IPS DF 4.7 (cell line): ENCODE data around the gene TXNIP.
"Not testable (repeated sequence)": the region's sequence is repeated elsewhere in the genome, so short reads cannot be mapped to it uniquely, and the experiment has no call there.

Source experiments
- DNase-seq: peaks from one replicate; pipeline ENCODE4 v3.0.0-alpha.2; 2013; ENCODE audit warnings: low spot score; ENCODE audit errors: extremely low read depth

TXNIP gene

DNA sequence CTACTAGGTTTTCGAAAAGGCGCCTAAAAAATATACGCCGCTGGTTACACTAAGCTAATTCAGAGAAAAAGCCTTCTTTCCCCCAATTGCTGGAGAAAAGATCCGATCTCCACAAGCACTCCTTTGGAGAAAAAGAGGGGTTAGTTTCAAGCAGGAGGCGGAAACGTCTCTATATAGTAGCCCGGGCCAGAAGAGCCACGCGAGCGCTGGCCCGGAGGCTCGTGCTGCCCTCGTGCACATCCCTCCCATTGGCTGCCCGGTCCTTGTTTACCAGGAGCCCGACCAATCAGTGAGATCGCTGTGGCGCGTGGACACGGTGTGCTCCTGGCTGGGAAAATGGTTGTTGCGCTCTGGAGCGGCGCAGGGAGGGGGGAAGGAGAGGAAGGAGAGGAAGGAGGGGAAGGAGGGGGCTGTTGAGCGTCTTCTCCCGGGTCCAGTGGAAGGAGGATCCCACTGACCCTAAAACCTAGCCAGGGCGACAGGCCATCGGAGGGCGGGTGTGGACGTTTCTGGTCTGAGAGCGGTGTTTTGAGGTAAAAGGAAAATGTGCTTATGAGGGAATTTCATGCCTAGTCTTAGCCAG is at the start of gene TXNIP:
Gene TXNIP (minus strand): TSS at position 147 of the 583 bp plus-strand sequence. CDS start 313 bp downstream, outside the sequence.
- peak; percentile 90 for DNase-seq

- DNase-seq, result no peak
Measured at GRCh38 chr1:146039844-146040194, 43.4 kb upstream of the TXNIP start.

DNA sequence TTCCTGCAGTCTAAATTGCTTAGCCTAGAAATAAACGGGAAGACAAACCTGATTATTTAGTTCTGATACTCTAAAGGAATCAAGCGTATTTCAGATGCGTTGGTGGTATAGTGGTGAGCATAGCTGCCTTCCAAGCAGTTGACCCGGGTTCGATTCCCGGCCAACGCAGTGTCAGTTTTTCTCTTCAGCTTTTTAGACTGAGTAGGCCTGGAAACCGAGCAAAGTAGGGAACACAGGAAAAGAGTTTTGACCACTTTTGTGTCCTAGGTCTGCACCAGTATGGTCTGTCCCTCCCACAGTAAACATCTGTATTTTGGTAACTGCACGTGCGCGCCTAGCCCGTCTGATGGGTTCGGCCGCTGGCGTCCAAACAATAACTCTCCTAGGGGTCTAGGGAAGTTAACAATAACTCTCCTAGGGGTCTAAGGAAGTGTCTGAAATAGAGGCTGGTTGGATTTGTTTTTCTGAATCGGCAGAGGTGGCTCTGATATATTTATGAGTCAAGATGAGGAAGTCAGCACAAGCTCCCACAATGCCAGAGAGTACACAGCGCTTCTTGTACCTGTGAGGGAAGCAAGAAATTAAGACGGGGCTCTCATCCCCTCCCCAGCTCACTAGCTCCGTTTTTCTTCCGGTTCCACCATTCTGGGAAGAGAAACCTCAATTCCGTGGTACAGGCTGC is 40.7 kb upstream of the TXNIP start:
- DNase-seq, result no peak

DNA sequence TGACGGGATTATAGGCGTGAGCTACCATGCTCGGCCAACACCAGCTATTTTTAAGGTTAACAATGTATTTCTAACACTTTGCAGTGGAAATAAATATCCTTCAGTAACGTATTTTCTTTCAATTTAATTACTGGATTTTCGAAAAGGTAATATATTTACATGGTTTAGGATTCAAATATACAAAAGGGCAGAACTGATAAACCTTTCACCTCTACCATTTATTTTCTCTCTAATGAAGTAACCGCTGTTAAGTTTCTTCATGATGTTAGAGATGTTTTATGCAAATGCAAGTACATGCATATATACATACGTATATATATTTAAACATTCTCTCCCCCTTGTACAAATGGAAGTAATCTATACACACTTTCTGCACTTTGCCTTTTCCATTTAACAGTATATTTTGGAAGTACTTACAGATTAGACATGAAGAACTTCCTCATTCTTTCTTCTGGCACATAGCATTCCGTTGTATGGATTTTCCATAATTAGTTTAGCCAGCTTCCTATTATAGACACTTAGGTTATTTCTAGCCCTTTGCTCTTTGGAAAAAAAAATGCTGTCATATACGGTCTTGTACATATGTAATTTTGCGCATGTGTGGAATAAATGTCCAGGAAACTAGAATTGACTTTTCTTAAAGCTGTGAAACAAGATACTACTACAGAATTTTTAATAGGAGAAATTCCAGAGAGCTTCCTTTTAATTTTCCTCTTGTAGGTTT is 40.0 kb upstream of the TXNIP start:
- no peak for DNase-seq

DNA sequence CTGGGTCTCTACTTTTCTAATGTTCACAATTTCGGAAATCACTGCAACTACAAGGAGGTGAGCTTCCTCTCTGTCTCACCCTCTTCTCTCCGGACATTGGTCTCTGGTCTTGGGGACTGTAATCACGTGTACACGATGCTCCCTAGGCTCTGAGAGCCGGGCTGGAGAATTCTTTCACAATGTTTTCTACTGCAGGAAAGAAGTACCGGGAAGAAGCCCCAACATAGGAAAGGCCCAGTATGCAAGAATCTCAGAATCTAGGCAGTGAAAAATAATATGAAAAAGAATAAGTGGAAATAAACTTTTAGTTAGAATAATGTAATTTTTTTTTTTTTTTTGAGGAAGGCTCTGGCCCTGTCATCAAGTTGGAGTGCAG is 38.7 kb upstream of the TXNIP start:
- DNase-seq, result no peak

DNA sequence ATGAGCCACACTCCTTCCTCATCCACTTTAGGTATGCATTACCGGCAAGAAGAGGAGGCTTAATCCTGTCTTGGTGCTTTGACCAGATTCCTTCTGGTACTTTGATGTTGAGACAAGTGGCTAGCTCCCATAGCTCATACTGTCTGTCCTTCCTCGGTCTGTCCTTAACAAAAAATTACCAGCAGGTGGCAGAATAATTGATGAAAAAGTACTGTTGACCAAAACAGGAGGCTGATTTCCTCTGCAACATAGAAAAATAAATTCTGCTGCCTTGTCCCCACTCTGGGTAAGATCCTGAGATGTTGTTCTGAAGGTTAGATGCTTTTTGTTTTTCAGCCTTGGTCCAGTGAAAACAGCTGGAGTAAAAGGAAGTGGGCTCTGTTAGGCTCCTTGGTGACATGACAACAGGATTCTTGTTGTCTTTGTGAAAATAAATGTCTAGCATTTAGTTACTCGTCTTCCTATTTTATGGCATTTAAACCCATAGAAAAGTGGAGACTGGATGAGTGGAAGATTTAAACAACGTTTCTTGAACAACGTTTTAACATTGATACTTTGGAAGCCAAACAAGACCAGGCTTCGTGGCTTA is 36.3 kb upstream of the TXNIP start:
- DNase-seq, result no peak

- DNase-seq, result no peak
Measured at GRCh38 chr1:146031476-146031875, 35.1 kb upstream of the TXNIP start.

GRCh38 chr1:146029117-146029516 is 32.7 kb upstream of the TXNIP start:
- no peak for DNase-seq

DNA sequence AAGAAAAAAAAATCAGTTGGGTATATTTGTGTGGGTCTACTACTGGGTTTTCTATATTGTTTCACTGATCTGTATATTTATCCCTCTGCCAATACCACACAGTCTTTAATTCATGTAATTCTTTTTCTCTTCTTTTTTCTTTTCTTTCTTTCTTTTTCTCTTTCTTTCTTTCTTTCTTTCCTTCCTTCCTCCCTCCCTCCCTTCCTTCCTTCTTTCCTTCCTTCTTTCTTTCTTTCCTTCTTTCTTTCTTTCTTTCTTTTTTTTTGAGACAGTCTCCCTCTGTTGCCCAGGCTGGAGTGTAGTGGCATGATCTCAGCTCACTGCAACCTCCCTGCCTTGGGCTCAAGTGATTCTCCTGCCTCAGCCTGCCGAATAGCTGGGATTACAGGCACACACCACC is 30.3 kb upstream of the TXNIP start:
- DNase-seq, result not testable (repeated sequence)

DNA sequence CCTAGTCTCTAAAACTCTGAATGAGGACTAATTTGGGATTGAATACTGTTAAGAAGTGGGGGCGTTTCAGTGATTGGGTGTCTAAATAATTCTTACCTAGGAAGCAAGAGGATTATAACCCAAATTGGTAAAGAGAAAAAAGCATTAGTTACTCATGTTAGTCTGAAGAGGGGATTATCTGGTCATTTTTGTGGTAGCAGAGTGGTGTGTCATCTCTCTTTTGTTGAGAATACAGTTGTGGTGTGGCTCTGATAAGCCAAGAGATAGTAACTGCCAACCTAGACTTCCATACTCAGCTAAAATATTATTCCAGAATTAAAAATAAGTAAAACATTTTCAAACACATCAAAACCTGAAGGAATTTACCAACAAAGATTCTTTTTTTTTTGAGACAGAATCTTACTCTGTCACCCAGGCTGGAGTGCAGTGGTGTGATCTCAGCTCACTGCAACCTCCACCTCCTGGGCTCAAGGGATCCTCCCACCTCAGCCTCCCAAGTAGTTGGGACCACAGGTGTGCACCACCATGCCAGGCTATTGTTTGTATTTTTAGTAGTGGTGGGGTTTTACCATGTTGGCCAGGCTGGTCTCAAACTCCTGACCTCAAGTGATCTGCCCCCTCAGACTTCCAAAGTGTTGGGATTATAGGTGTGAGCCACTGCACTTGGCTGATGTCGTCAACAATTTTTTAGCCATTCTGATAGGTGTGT is 29.6 kb upstream of the TXNIP start:
- DNase-seq, result not testable (repeated sequence)

- DNase-seq, result no peak
Measured at GRCh38 chr1:146022403-146023127, 26.2 kb upstream of the TXNIP start.

DNA sequence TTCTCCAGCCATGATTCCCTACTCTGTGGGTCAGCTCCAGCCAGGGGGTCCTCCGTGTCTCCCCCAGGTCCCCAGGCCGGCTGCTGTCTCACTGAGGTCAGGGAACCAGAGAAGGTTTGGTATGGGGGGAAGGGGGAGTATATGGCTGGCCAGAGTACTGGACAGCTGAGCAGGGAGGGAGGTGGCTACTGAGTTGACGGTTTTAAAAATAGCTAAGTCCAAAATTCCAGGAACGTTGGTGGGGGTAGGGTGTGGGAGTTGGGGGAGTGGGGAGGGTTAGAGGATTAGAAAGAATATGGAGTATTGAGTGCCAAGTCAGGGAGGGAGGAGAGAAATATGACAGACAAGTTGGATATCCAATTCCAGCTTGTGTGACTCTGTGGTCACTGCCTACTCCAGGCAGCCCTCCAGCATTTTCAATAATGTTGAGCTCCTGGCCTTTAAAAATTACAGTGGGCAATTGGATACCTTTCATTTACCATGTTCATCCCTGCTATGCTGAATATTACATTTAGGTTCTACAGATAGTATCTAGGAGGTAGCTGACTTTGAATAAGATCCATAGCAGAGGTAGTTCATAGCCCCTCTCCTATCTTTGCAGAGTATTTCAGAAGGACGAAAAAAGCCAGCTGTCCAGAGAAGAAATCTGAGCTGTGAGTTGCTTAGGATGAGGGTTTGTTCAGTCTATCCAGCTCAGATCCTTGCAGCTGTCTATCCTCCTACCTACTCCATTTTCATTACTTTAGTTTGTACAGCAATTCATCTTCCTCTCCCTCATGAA is 25.4 kb upstream of the TXNIP start, which contains the start of gene HJV:
Gene HJV (minus strand): TSS at position 114 of the 781 bp plus-strand sequence. CDS start 1,504 bp downstream, outside the sequence.
- DNase-seq, result no peak

DNA sequence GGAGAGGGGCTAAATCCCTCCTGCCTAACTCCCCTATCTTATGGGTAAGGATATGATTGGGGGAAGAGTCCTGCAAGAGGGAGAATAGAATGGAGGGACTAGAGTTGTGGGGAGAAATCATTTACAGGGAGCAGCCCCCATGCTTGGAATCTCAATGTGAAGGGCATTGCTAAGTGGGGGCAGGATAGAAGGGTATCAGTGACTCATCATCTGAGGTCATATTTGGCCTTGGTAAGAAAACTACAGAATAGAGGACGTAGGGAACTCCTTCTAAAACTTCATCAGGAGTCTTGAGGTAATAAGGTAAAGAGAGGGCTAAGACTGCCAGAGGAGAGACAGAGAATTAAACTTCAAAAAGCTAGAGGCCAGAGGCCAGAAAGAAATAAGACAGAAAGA is 24.7 kb upstream of the TXNIP start:
- DNase-seq, result no peak

GRCh38 chr1:146020058-146021049 is 24.0 kb upstream of the TXNIP start:
- no peak for DNase-seq

DNA sequence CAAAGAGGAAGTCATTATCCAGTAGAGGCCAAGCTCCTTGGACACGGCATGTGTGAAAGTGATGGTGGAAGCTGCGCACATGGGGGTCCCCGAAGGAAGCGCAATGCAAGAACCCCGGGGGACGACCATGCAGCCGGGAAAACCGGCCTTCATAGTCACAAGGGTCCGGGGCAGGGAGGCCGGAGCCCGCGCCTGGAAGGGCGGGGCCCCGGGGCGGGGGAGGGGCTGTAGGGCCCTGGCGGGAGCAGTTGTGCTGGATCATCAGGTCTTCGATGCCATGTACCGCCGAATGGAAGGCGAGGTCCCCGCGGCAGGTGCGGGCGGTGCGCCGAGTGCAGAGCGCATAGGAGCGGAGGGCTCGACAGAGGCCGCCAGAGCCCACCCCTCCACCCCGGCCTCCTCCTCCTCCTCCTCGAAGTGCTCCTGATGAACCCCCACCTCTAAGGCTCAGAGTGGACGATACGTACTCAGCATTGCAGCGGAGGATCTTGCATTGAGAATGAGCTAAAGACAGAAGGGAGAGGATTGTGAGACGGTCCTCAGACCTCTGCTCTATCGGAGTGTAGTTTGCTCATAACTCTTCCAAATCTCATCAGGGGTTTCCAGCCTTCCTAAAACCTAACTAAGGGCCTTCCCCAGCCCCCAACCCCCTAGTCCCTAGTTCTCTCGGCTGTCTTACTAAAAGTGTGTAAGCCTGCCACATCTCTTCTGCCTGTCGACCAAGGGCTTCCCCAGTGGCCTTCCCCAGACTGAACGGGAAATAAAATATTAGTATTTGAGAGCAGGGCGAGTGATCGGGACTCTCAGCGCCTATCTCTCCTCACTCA is 23.1 kb upstream of the TXNIP start:
- DNase-seq, result no peak

DNA sequence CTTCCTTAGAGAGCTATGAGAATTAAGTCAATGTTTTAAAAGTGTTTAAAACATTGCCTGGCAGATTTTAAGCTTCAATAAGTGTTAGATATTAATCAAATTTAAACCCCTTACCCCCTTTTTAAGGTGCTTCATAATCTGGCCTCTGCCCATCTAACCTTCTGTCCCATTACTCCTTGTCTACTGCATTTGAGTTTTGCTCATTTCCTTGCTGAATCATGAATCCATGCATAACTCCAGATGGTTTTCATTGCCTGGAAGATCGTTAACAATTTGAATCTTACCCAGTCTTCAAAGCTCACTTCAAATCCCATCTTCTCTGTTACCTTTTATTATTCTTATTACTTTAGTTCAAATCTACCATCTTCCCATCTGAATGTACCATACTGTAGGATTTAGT is 20.5 kb upstream of the TXNIP start:
- DNase-seq, result no peak

DNA sequence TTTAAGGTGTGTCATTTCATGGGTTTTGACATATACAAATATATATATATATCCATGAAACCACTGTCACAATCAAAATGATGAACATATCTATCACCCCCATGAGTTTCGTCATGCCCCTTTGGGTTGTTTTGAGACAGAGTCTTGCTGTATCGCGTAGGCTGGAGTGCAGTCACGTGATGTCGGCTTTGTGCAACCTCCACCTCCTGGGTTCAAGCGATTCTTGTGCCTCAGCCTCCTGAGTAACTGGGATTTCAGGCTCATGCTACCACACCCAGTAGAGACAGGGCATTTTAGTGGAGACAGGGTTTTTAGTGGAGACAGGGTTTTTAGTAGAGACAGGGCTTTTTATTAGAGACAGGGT is 17.2 kb upstream of the TXNIP start:
- no peak for DNase-seq
